ENCODE measurements around the gene CSKMT.

CSKMT gene

DNA sequence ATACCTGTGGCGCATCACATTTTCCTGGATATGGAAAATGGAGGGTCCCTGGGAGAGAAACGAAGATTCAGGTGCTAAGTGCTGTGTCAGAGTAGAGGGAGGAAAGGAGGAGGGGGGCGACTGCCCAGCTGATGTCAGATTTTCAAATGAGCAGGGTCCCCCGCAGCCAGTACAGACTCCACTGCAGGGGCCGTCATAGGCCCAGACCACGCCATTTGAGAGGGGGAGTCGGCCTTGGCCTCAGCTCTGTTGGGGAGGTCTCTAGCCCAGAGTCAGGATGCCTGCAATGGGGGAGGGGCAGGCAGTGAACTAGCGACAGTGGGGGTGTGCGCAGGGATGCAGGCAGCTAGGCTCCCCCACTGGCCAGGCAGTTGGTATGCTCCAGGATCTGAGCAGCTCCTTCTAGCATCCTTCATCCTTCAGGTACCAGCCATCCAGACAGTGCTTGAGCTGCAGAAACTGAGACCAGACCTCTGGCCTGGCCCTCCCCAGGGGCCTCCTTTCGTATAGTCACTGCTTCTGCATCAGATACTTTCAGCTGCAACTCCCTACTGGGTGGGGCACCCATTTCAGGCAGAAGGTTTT is 42.3 kb downstream of the CSKMT start, which contains the start of the genes BSCL2 and GNG3:
Gene BSCL2 (minus strand): TSS at position 148 of the 585 bp plus-strand sequence. CDS start 229 bp downstream, outside the sequence.
Gene GNG3 (plus strand): TSS at position 400 of the 585 bp plus-strand sequence. CDS start 620 bp downstream, outside the sequence.
- 97% methylated on average over 9 of the region's 10 CpGs for WGBS (ENCODE audit: insufficient coverage)
- H3K27ac ChIP-seq (ENCODE audit: insufficient read depth in 1 of 2, low read depth in 1 of 2, low read length in 2 of 2, poor library complexity in 1 of 2, severe bottlenecking in 2 of 2) = peak within 1 kb of the TSS; percentile 93 to 97
- ChIA-PET CTCF (interaction anchor here (0.9 to 4.1 kb wide), 4 partner anchors 12 to 124 kb away, joined by 3 to 20 read pairs (median 12); partner anchors contain the start of genes MTA2 and STX5), POLR2A (interaction anchor here (0.5 to 0.7 kb wide), 2 partner anchors 11 to 20 kb away, joined by 3 to 5 read pairs; partner anchors contain the start of gene HNRNPUL2)
- no peaks in the 10 kb centered on the region for H3K27me3 ChIP-seq (replicated peaks in 2 of 5; ENCODE audit: control insufficient read depth in 4 of 5, insufficient read depth in 5 of 5, low read length in 4 of 5)
- peak within 1 kb of the TSS; percentile 33 to 90 (median 82) for H3K4me3 ChIP-seq (ENCODE audit: control insufficient read depth in 1 of 7, extremely low read depth in 1 of 7, insufficient read depth in 4 of 7, low read depth in 2 of 7, low read length in 6 of 7)
- peaks cover 2 to 27% (median 9%) of the 10 kb centered on the region in 4 experiments for H3K36me3 ChIP-seq (ENCODE audit: control insufficient read depth in 4 of 4, insufficient read depth in 4 of 4, low read length in 3 of 4)
- no peak for DNase-seq
- H3K9me3 ChIP-seq (ENCODE audit: control extremely low read depth in 1 of 5, control insufficient read depth in 4 of 5, insufficient read depth in 2 of 5, low read depth in 1 of 5, low read length in 4 of 5) = no peaks in the 10 kb centered on the region
- peaks cover 8 to 56% (median 44%) of the 10 kb centered on the region in 4 experiments for H3K4me1 ChIP-seq (ENCODE audit: control extremely low read depth in 1 of 4, control insufficient read depth in 4 of 4, insufficient read depth in 4 of 4, low read length in 3 of 4)

DNA sequence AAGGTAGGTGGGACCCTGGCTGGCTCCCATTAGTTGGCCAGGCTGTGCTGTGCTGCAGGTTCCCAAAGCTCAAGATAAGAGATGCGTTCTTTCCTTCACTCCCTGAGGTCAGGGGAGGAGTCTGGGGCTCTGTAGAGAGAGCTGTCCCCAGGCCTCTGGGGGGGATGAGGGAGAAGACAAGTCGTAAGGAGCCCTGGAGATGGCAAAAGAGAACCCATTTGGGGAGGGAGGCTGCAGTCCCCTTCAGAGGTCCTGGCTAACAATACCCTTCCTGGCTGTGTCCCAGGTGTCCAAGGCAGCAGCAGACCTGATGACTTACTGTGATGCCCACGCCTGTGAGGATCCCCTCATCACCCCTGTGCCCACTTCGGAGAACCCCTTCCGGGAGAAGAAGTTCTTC is 43.3 kb downstream of the CSKMT start:
- H3K27me3 ChIP-seq (replicated peaks in 2 of 5; ENCODE audit: control insufficient read depth in 4 of 5, insufficient read depth in 5 of 5, low read length in 4 of 5) = no peaks in the 10 kb centered on the region
- DNase-seq = no peak
- CTCF ChIA-PET = interaction anchor here (0.6 to 4.1 kb wide), 8 partner anchors 9 to 107 kb away, joined by 3 to 20 read pairs (median 4); partner anchors contain the start of gene MTA2
- peak overlapping the region in 6 of 7 experiments; percentile 74 to 90 (median 84) for H3K4me3 ChIP-seq (ENCODE audit: control insufficient read depth in 1 of 7, extremely low read depth in 1 of 7, insufficient read depth in 4 of 7, low read depth in 2 of 7, low read length in 6 of 7)
- WGBS (ENCODE audit: insufficient coverage) = 85% methylated on average over 5 of the region's 5 CpGs
- H3K9me3 ChIP-seq (ENCODE audit: control extremely low read depth in 1 of 5, control insufficient read depth in 4 of 5, insufficient read depth in 2 of 5, low read depth in 1 of 5, low read length in 4 of 5) = no peaks in the 10 kb centered on the region
- H3K36me3 ChIP-seq (ENCODE audit: control insufficient read depth in 4 of 4, insufficient read depth in 4 of 4, low read length in 3 of 4) = peaks cover 4 to 35% (median 17%) of the 10 kb centered on the region in 4 experiments
- peak overlapping the region; percentile 93 to 97 for H3K27ac ChIP-seq (ENCODE audit: insufficient read depth in 1 of 2, low read depth in 1 of 2, low read length in 2 of 2, poor library complexity in 1 of 2, severe bottlenecking in 2 of 2)
- POLR2A ChIA-PET = interaction anchor here (0.7 to 2.5 kb wide), 4 partner anchors 19 to 117 kb away, joined by 3 to 22 read pairs (median 8); partner anchors contain the start of genes HNRNPUL2, LBHD1, TTC9C and TUT1
- peaks cover 8 to 56% (median 44%) of the 10 kb centered on the region in 4 experiments for H3K4me1 ChIP-seq (ENCODE audit: control extremely low read depth in 1 of 4, control insufficient read depth in 4 of 4, insufficient read depth in 4 of 4, low read length in 3 of 4)

DNA sequence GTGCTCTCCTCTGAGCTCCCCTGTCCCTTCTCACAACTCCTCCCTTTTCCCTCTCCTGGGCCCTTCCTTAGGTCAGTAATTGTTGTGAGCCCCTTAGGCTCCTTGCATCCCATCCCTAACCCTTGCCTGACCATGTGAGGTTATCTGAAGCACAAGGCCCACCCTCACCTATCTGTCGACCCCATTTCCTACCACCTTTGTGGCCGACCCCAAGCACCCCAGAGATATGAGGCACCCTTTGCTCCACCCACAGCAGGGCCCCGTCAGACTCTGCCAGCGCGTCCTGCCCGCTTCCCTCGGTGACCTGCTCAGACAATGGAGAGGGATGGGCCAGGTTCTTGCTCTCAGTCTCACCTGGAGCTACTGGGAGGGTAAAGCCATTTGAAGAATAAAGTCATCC is 43.7 kb downstream of the CSKMT start:
- DNase-seq = no peak
- Histone ChIP-seq H3K27ac (ENCODE audit: insufficient read depth in 1 of 2, low read depth in 1 of 2, low read length in 2 of 2, poor library complexity in 1 of 2, severe bottlenecking in 2 of 2) (peak overlapping the region; percentile 93 to 97), H3K4me1 (ENCODE audit: control extremely low read depth in 1 of 4, control insufficient read depth in 4 of 4, insufficient read depth in 4 of 4, low read length in 3 of 4) (peaks cover 8 to 56% (median 44%) of the 10 kb centered on the region in 4 experiments), H3K9me3 (ENCODE audit: control extremely low read depth in 1 of 5, control insufficient read depth in 4 of 5, insufficient read depth in 2 of 5, low read depth in 1 of 5, low read length in 4 of 5) (no peaks in the 10 kb centered on the region), H3K27me3 (replicated peaks in 2 of 5; ENCODE audit: control insufficient read depth in 4 of 5, insufficient read depth in 5 of 5, low read length in 4 of 5) (no peaks in the 10 kb centered on the region), H3K36me3 (ENCODE audit: control insufficient read depth in 4 of 4, insufficient read depth in 4 of 4, low read length in 3 of 4) (peaks cover 7 to 39% (median 19%) of the 10 kb centered on the region in 4 experiments), H3K4me3 (ENCODE audit: control insufficient read depth in 1 of 7, extremely low read depth in 1 of 7, insufficient read depth in 4 of 7, low read depth in 2 of 7, low read length in 6 of 7) (peak overlapping the region; percentile 61 to 90 (median 82))
- ChIA-PET CTCF (interaction anchor here (0.6 to 4.1 kb wide), 9 partner anchors 10 to 78 kb away, joined by 3 to 20 read pairs (median 3); no protein-coding TSS in a partner anchor), POLR2A (interaction anchor here (0.9 to 2.5 kb wide), 5 partner anchors 19 to 133 kb away, joined by 3 to 22 read pairs (median 6); partner anchors contain the start of genes HNRNPUL2, LBHD1, TTC9C and TUT1)
- WGBS (ENCODE audit: insufficient coverage) = 0% methylated on average over 5 of the region's 7 CpGs

DNA sequence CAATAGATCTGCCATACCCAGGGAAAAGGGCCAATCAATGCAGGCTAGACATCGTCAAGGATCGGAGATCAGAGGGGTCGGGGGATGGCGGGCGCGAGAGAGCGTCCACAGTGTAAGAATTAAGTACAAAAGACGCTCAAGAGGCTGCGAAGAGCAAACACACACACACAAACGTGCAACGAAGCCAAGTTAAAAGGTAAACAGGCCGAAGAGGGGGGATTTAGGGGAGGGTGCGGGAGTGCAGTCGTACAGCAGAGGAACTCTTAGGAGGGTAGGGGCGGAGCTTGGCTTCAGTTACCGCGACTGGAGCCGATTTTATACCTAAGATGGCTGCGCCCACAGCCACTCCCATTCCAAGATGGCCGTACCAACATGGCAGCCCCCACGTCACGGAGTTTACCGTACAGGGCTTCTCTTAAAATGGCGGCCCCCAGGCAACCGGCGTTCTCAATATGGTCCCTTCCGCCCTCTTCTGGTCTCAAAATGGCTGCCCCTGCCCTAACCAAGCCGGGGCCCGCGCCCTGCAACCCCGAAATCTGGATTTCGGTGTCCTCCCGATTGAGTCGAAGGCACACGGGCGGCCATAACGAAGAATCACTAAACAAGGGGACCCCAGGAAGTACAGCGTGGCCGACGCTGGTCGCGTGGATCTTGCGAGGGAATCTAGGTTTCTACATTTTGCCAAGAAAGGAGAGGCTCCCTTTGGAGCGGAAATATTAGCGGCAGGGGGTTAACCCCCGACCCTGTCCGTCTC is 44.3 kb downstream of the CSKMT start:
- ChIA-PET POLR2A (interaction anchor here (0.9 to 2.5 kb wide), 6 partner anchors 18 to 132 kb away, joined by 3 to 22 read pairs (median 6); partner anchors contain the start of genes HNRNPUL2, LBHD1, STX5 and TTC9C), CTCF (interaction anchor here (0.6 to 4.1 kb wide), 9 partner anchors 11 to 77 kb away, joined by 3 to 20 read pairs (median 5); no protein-coding TSS in a partner anchor)
- Histone ChIP-seq H3K4me1 (ENCODE audit: control extremely low read depth in 1 of 4, control insufficient read depth in 4 of 4, insufficient read depth in 4 of 4, low read length in 3 of 4) (peaks cover 8 to 56% (median 44%) of the 10 kb centered on the region in 4 experiments), H3K36me3 (ENCODE audit: control insufficient read depth in 4 of 4, insufficient read depth in 4 of 4, low read length in 3 of 4) (peaks cover 9 to 44% (median 24%) of the 10 kb centered on the region in 4 experiments), H3K27ac (ENCODE audit: insufficient read depth in 1 of 2, low read depth in 1 of 2, low read length in 2 of 2, poor library complexity in 1 of 2, severe bottlenecking in 2 of 2) (peak overlapping the region; percentile 93 to 97), H3K9me3 (ENCODE audit: control extremely low read depth in 1 of 5, control insufficient read depth in 4 of 5, insufficient read depth in 2 of 5, low read depth in 1 of 5, low read length in 4 of 5) (no peaks in the 10 kb centered on the region), H3K4me3 (ENCODE audit: control insufficient read depth in 1 of 7, extremely low read depth in 1 of 7, insufficient read depth in 4 of 7, low read depth in 2 of 7, low read length in 6 of 7) (peak overlapping the region; percentile 61 to 90 (median 82)), H3K27me3 (replicated peaks in 2 of 5; ENCODE audit: control insufficient read depth in 4 of 5, insufficient read depth in 5 of 5, low read length in 4 of 5) (no peaks in the 10 kb centered on the region)
- WGBS (ENCODE audit: insufficient coverage) = under 1% methylated on average over 41 of the region's 47 CpGs
- peak; percentile 99 to 100 (median 100) for DNase-seq

DNA sequence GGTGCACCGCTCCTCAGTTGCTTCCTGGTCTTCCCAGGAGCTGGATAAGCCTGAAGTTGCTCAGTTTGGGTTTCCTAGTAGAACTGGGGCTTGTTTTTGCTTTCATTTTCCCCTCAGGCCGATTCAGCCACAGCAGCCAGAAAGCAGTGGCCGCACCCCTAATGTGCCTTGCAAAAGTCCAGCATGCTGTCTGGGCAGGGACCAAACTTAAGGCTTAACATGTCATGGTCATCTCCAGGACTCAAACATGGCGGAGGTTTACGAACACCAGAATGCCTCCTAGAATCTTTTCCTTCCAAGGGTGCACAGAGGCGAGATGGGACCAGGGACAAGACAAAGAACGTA is 44.9 kb downstream of the CSKMT start:
- ChIA-PET POLR2A (interaction anchor here (0.9 to 2.5 kb wide), 5 partner anchors 18 to 131 kb away, joined by 3 to 22 read pairs (median 6); partner anchors contain the start of genes HNRNPUL2, LBHD1, STX5 and TTC9C), CTCF (interaction anchor here (1.2 to 4.1 kb wide), 4 partner anchors 14 to 61 kb away, joined by 3 to 18 read pairs (median 6); no protein-coding TSS in a partner anchor)
- Histone ChIP-seq H3K9me3 (ENCODE audit: control extremely low read depth in 1 of 5, control insufficient read depth in 4 of 5, insufficient read depth in 2 of 5, low read depth in 1 of 5, low read length in 4 of 5) (no peaks in the 10 kb centered on the region), H3K27me3 (replicated peaks in 2 of 5; ENCODE audit: control insufficient read depth in 4 of 5, insufficient read depth in 5 of 5, low read length in 4 of 5) (no peaks in the 10 kb centered on the region), H3K36me3 (ENCODE audit: control insufficient read depth in 4 of 4, insufficient read depth in 4 of 4, low read length in 3 of 4) (peaks cover 11 to 48% (median 29%) of the 10 kb centered on the region in 4 experiments), H3K27ac (ENCODE audit: insufficient read depth in 1 of 2, low read depth in 1 of 2, low read length in 2 of 2, poor library complexity in 1 of 2, severe bottlenecking in 2 of 2) (peak overlapping the region; percentile 93 to 97), H3K4me1 (ENCODE audit: control extremely low read depth in 1 of 4, control insufficient read depth in 4 of 4, insufficient read depth in 4 of 4, low read length in 3 of 4) (peaks cover 5 to 50% (median 39%) of the 10 kb centered on the region in 4 experiments), H3K4me3 (ENCODE audit: control insufficient read depth in 1 of 7, extremely low read depth in 1 of 7, insufficient read depth in 4 of 7, low read depth in 2 of 7, low read length in 6 of 7) (peak overlapping the region; percentile 28 to 90 (median 82))
- WGBS (ENCODE audit: insufficient coverage) = 61% methylated on average over 7 of the region's 7 CpGs
- no peak for DNase-seq

DNA sequence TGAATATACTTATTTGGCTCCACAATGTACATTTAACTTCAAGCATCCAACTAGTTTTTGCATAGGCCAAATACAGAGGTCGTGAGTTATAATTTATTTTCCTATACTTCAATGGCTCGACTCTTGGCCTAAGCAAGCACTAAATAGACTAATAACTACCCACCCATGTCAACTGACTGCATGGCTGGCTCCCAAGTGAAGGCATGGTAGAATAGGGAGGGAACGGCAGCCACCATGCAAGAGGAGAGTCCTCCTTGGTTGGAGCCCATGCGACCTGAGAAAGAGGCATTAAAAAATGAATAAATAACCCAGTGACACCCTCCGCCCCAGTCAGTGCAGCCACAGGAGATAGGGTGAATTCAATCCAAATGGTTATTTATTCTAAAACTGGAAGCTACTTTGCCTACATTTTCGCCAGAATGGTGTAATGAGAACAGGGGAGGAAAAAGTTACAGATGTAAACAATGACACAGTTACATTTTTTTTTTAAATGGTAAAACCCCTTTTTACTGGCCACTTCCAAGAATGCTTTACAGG is 47.2 kb downstream of the CSKMT start:
- H3K9me3 ChIP-seq (ENCODE audit: control extremely low read depth in 1 of 5, control insufficient read depth in 4 of 5, insufficient read depth in 2 of 5, low read depth in 1 of 5, low read length in 4 of 5) = no peaks in the 10 kb centered on the region
- WGBS (ENCODE audit: insufficient coverage) = 100% methylated on average over 3 of the region's 6 CpGs
- no peak for DNase-seq
- H3K4me1 ChIP-seq (ENCODE audit: control extremely low read depth in 1 of 4, control insufficient read depth in 4 of 4, insufficient read depth in 4 of 4, low read length in 3 of 4) = peaks cover 2 to 32% (median 23%) of the 10 kb centered on the region in 4 experiments
- H3K27me3 ChIP-seq (replicated peaks in 2 of 5; ENCODE audit: control insufficient read depth in 4 of 5, insufficient read depth in 5 of 5, low read length in 4 of 5) = no peaks in the 10 kb centered on the region
- ChIA-PET POLR2A (interaction anchor here (0.5 kb wide), 1 partner anchor 15 kb away, joined by 3 read pairs; no protein-coding TSS in a partner anchor), CTCF (interaction anchor here (0.8 to 2.5 kb wide), 4 partner anchors 12 to 151 kb away, joined by 3 to 8 read pairs (median 3); no protein-coding TSS in a partner anchor)
- no peak overlapping the region for H3K4me3 ChIP-seq (ENCODE audit: control insufficient read depth in 1 of 7, extremely low read depth in 1 of 7, insufficient read depth in 4 of 7, low read depth in 2 of 7, low read length in 6 of 7)
- H3K27ac ChIP-seq (ENCODE audit: insufficient read depth in 1 of 2, low read depth in 1 of 2, low read length in 2 of 2, poor library complexity in 1 of 2, severe bottlenecking in 2 of 2) = peak overlapping the region in 1 of 2 experiments; percentile 36
- H3K36me3 ChIP-seq (ENCODE audit: control insufficient read depth in 4 of 4, insufficient read depth in 4 of 4, low read length in 3 of 4) = peaks cover 24 to 70% (median 52%) of the 10 kb centered on the region in 4 experiments
